ENCODE data around the gene CD79A. TPM values are rescaled to one million over a fixed set of nuclear protein-coding genes. Genes with fewer than 3 reads are reported as not detected.

The CD79A gene
- total RNA-seq, 4 donors from 2014 or later = 2.3 to 33.0 (median 8.2) TPM; not detected in 1

GRCh38 chr19:41860419-41861115 is 16.5 kb upstream of the CD79A start:
- intact Hi-C loops (cut with DNase I; ENCODE audit: low total_unique reads) = no loop called here

GRCh38 chr19:41861116-41861768 is 15.8 kb upstream of the CD79A start:
- Histone ChIP-seq H3K4me3 (peak overlapping the region; percentile 72 to 92 (median 80)), H3K4me1 (peaks cover 26 to 47% (median 32%) of the 10 kb centered on the region in 4 donors)
- WGBS, 2 donors (ENCODE audit: low coverage in 1 of 2) = 15 to 53% methylated on average over 2 to 9 of the region's 9 CpGs

More at GRCh38 chr19:41860419-41861115, 16.5 kb upstream of the CD79A start:
- no peaks in the 10 kb centered on the region for H3K9me3 ChIP-seq
- no peak for DNase-seq
- H3K27ac ChIP-seq = peak overlapping the region; percentile 93 to 97 (median 95)
- H3K36me3 ChIP-seq = peaks cover 0 to 28% (median 11%) of the 10 kb centered on the region in 4 donors
- H3K4me3 ChIP-seq = peak overlapping the region; percentile 72 to 92 (median 80)
- in situ Hi-C loops (cut with MboI; ENCODE audit: low pct_ligation_motif_present in 1 of 4, low pct_unique_long_range_greater_than_20kb in 1 of 4, low sequenced_read_pairs in 3 of 4) = no loop called here
- no peaks in the 10 kb centered on the region for H3K27me3 ChIP-seq
- 1% methylated on average over 33 of the region's 45 CpGs; no CpG with 5 or more reads in 1 of the 2 donors for WGBS, 2 donors (ENCODE audit: low coverage in 1 of 2)
- TF ChIP-seq POLR2AphosphoS5 (IDR thresholded peaks at IDR 0.05) = no peak
- TF ChIP-seq EP300 (IDR thresholded peaks at IDR 0.05; ENCODE audit: low read depth) = no peak
- no peak for TF ChIP-seq CTCF (IDR thresholded peaks at IDR 0.05)
- TF ChIP-seq POLR2A (IDR thresholded peaks at IDR 0.05) = no peak
- H3K4me1 ChIP-seq = peaks cover 26 to 43% (median 29%) of the 10 kb centered on the region in 4 donors

GRCh38 chr19:41861846-41862245 is 15.2 kb upstream of the CD79A start:
- WGBS, 2 donors (ENCODE audit: low coverage in 1 of 2) = 47 to 66% methylated on average over 4 to 9 of the region's 9 CpGs
- Histone ChIP-seq H3K36me3 (peaks cover 0 to 28% (median 11%) of the 10 kb centered on the region in 4 donors), H3K4me1 (peaks cover 26 to 53% (median 37%) of the 10 kb centered on the region in 4 donors), H3K27ac (peak overlapping the region in 1 of 4 donors; percentile 93), H3K27me3 (no peaks in the 10 kb centered on the region), H3K9me3 (no peaks in the 10 kb centered on the region), H3K4me3 (peak overlapping the region in 1 of 4 donors; percentile 72)
- TF ChIP-seq CTCF (IDR thresholded peaks at IDR 0.05) = no peak
- no peak for TF ChIP-seq EP300 (IDR thresholded peaks at IDR 0.05; ENCODE audit: low read depth)
- no peak for TF ChIP-seq POLR2A (IDR thresholded peaks at IDR 0.05)
- TF ChIP-seq POLR2AphosphoS5 (IDR thresholded peaks at IDR 0.05) = no peak
- DNase-seq = no peak
- in situ Hi-C loops (cut with MboI; ENCODE audit: low pct_ligation_motif_present in 1 of 4, low pct_unique_long_range_greater_than_20kb in 1 of 4, low sequenced_read_pairs in 3 of 4) (no loop called here), intact Hi-C loops (cut with DNase I; ENCODE audit: low total_unique reads) (no loop called here)

More at GRCh38 chr19:41861116-41861768, 15.8 kb upstream of the CD79A start:
- intact Hi-C loops (cut with DNase I; ENCODE audit: low total_unique reads) (no loop called here), in situ Hi-C loops (cut with MboI; ENCODE audit: low pct_ligation_motif_present in 1 of 4, low pct_unique_long_range_greater_than_20kb in 1 of 4, low sequenced_read_pairs in 3 of 4) (no loop called here)
- peak overlapping the region; percentile 93 to 97 (median 95) for H3K27ac ChIP-seq
- no peak for DNase-seq
- TF ChIP-seq POLR2A (IDR thresholded peaks at IDR 0.05) = no peak
- TF ChIP-seq POLR2AphosphoS5 (IDR thresholded peaks at IDR 0.05) = no peak
- no peak for TF ChIP-seq CTCF (IDR thresholded peaks at IDR 0.05)
- TF ChIP-seq EP300 (IDR thresholded peaks at IDR 0.05; ENCODE audit: low read depth) = no peak
- H3K9me3 ChIP-seq = no peaks in the 10 kb centered on the region
- H3K27me3 ChIP-seq = no peaks in the 10 kb centered on the region
- H3K36me3 ChIP-seq = peaks cover 0 to 28% (median 11%) of the 10 kb centered on the region in 4 donors

GRCh38 chr19:41862445-41862986 is 14.6 kb upstream of the CD79A start:
- no peak overlapping the region for H3K4me3 ChIP-seq

More at GRCh38 chr19:41862445-41862986, 14.6 kb upstream of the CD79A start:
- Histone ChIP-seq H3K36me3 (peaks cover 0 to 28% (median 11%) of the 10 kb centered on the region in 4 donors), H3K27me3 (no peaks in the 10 kb centered on the region), H3K4me1 (peaks cover 29 to 60% (median 38%) of the 10 kb centered on the region in 4 donors), H3K9me3 (no peaks in the 10 kb centered on the region), H3K27ac (no peak overlapping the region)
- DNase-seq = no peak
- TF ChIP-seq POLR2AphosphoS5 (IDR thresholded peaks at IDR 0.05) = no peak
- TF ChIP-seq EP300 (IDR thresholded peaks at IDR 0.05; ENCODE audit: low read depth) = no peak
- TF ChIP-seq CTCF (IDR thresholded peaks at IDR 0.05) = no peak
- TF ChIP-seq POLR2A (IDR thresholded peaks at IDR 0.05) = no peak
- in situ Hi-C loops (cut with MboI; ENCODE audit: low pct_ligation_motif_present in 1 of 4, low pct_unique_long_range_greater_than_20kb in 1 of 4, low sequenced_read_pairs in 3 of 4) = no loop called here
- intact Hi-C loops (cut with DNase I; ENCODE audit: low total_unique reads) = no loop called here
- WGBS, 2 donors (ENCODE audit: low coverage in 1 of 2) = 38 to 48% methylated on average over 1 to 2 of the region's 2 CpGs
